Posterior cingulate gyrus (tissue), 11 donors: ENCODE data around the gene SLC16A9.

Experiments used
- DNase-seq, 10 donors: peaks; one replicate each; pipeline versions ENCODE4 v3.0.0 to v3.0.0-alpha.2; 2020 to 2021; ENCODE audit warnings: mixed read lengths in 3 of 10
- intact Hi-C: fragments of 100-400 bp; cut with DNase I; formaldehyde crosslinking; loops from one replicate; pipeline ENCODE4 v1.15.1; 2023

Gene SLC16A9

GRCh38 chr10:59724098-59724938 lies 14.7 kb upstream of the SLC16A9 start:
- intact Hi-C loops, result no loop called here
- DNase-seq, result no peak

DNA sequence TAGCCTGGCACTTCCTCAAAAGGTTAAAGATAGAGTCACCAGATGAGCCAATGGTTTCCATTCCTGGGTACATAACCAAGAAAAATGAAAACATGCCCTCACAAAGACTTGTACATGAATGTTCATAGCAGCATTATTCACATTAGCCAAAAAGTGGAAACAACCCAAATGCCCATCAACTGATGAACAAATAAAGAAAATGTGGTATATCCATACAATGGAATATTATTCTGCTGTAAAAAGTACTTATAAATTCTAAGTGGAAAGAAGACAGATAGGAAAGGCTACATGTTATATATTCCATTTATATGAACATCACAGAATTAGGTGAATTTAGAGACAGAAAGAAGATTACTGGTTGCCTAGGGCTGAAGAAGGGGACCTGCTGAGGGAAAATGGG lies 10.7 kb upstream of the SLC16A9 start:
- intact Hi-C loops, result no loop called here

GRCh38 chr10:59719374-59719773 lies 9.7 kb upstream of the SLC16A9 start:
- no peak for DNase-seq
- intact Hi-C loops, result no loop called here

More for the DNA sequence above, 10.7 kb upstream of the SLC16A9 start:
- DNase-seq, result no peak

DNA sequence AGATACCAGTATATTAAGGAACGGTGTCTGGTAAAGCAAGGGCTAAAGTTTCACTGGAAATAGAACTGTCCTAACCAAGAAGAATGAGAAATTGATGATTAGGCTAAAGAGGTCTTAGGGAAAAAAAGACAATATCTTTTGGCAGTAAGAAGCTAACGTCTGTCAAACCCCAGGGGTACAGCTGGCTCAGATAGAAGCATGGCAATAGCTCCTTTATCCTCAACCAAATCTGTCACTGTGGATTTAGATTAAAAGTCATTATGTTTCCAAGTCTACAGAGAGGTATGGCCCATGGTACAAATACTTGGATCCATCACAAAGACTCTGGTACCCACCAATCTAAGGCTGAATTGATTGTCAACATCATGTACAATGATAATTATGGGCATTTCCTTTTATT lies 8.6 kb upstream of the SLC16A9 start:
- no peak for DNase-seq
- intact Hi-C loops, result no loop called here

DNA sequence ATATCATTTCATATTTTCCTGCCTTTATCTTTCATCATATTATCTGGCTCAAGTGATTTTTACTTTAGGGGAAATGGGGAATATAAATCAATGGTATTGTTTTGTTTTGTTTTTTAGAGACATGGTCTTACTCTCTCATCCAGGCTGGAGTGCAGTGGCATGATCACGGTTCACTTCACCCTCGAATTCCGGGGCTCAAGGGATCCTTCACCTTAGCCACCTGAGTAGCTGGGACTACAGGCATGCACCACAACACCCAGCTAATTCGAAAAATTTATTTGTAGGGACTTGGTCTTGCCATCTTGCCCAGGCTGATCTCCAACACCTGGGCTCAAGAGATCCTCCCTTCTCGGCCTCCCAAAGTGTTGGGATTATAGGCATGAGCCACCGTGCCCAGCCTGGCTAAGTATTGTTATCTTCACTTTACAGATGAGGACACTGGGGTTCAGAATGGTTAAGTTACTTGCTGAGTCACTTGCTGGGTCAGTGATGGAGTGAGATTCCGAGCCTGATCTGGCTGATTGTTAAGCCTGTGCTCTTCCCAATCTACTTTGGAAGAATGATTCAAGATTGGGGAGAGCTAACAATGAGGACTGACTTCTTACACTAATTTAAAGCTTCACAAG lies 3.7 kb upstream of the SLC16A9 start:
- no peak for DNase-seq
- intact Hi-C loops, result no loop called here

GRCh38 chr10:59711871-59712494 lies 2.3 kb upstream of the SLC16A9 start:
- intact Hi-C loops, result no loop called here
- DNase-seq, result no peak

DNA sequence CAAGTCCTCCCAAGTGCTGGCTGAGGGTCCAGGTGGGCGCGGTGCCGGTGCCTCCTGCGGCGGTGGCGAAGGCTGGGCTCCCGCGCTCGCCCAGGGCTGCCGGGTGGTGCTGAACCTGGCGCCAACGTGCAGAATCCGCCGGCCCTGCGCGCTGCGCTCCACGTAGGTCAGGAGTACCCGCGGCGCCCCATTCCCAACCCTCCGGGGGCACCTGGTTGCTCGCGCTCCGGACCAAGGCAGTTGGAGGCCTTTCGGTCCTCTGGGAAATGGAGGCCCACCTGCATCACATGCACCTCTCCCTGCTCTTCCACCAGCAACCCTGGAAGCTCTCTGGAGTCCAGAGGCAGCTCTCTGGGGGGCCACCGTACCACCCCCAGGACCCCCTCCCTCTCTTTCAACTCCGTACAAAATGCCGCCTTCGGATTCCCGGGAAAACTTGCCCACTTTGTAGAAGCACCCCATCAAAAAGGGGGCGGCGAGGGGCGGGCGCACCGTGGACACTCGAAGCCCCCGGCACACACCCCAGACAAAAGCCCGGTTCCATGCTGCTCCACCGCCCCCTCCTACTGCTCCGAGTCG lies 745 bp downstream of the SLC16A9 start:
- peak in 5 of 10 donors; percentile 11 to 83 (median 47) for DNase-seq
- intact Hi-C loops, result no loop called here

GRCh38 chr10:59706851-59707797 lies 2.5 kb downstream of the SLC16A9 start:
- intact Hi-C loops, result no loop called here
- no peak for DNase-seq

- DNase-seq, result no peak
These were observed 3.7 kb downstream of the SLC16A9 start for GRCh38 chr10:59705931-59706330.

DNA sequence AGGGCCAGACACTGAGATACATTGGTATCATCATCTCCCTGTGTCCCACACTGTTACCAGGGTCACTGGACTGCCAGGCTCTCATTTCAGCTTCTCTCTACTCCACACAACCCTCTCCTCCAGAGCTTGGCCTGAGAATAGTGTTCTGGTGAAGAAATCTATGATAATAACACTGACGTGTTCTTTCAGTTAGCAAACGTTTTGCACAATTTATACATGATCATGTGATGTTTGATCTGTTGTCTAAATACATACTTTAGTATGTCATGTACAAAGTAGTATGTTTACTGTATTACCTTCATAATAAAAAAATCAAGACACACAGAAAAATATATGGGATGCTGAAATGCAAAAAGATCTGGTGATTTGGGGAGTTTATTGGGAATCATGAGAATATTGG lies 5.0 kb downstream of the SLC16A9 start:
- DNase-seq, result no peak
- intact Hi-C loops, result no loop called here

More at GRCh38 chr10:59705931-59706330, 3.7 kb downstream of the SLC16A9 start:
- intact Hi-C loops, result no loop called here

DNA sequence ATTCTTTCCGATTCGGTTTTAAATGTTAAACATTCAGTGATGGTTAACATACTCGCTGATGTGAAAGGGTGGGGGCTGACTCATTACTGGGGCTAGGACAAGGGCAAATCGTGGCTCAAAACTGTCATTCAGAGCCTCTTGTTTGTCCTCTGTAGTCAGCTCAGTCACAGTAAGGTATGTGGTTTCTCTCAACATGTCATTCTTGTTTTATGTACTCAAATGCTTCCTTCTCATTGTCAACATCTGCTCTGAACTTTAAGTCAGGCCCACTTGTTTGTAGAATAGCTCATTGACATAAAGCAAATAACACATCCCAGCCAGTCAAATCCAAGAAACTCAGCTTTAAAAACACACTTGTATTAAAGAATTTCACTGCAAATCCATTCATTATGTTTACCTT lies 7.3 kb downstream of the SLC16A9 start:
- intact Hi-C loops, result no loop called here
- no peak for DNase-seq

- intact Hi-C loops, result no loop called here
- DNase-seq, result no peak
These were observed 8.9 kb downstream of the SLC16A9 start for GRCh38 chr10:59700709-59701108.

- DNase-seq, result no peak
- intact Hi-C loops, result no loop called here
These were observed 11.3 kb downstream of the SLC16A9 start for GRCh38 chr10:59698326-59698725.

DNA sequence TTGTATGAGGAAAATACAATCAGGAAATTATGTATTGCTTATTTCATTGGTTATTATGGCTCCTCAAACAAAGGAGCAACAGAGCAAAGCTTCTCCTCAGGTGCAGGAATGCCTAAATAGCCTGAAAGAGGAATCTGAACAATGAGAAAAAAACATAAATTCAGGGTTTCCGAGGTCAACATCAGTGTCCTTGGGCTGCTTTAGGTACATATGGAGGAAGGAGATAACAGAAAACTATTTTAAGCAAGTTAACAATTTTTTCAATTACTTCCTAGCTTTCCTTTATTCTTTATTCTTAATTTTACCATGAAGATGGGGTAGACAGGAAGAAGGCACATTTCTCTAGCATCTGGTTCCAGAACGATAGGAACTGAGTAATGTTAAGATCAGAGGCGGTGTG lies 14.0 kb downstream of the SLC16A9 start:
- no peak for DNase-seq
- intact Hi-C loops, result no loop called here

GRCh38 chr10:59694936-59695335 lies 14.7 kb downstream of the SLC16A9 start:
- no peak for DNase-seq
- intact Hi-C loops, result no loop called here

DNA sequence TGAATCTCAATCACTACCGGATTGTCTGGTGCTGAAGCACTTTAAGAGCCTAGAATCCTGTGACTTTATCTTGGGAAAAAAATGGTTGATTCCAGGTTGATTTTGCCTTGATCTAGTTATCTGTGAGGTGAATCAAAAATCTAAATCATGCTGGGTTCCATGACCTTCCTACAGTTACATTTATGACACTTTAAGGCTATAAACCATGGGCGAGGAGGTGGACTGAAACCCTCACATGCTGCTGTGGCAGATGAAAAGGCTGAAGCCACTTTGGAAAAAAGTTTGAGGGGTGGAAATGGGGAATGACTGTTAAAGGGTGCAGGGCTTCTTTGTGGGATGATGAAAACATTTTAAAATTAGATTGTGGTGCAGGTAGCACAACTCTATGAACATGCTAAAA lies 17.5 kb downstream of the SLC16A9 start:
- intact Hi-C loops, result no loop called here
- DNase-seq, result no peak

DNA sequence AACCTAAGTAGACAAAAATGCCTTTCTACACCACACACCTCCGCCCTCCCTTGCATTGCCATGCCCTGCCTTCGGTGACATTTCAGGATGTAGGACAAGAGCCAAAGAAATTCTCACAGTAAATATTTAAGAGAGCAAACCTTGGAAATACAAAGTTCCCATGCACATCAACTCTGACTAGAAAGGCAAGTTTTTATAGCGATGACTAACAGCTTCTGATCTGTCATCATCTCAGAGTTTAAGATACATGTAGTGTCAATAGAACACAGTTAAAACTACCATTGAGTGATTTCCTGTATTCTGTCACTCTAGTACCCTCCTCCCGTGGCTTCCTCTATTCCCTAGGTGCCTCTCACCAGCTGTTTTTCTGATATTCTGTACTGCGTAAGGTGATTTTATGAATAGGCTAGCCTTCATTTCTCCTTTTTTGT lies 20.7 kb downstream of the SLC16A9 start:
- intact Hi-C loops, result no loop called here
- DNase-seq, result no peak

DNA sequence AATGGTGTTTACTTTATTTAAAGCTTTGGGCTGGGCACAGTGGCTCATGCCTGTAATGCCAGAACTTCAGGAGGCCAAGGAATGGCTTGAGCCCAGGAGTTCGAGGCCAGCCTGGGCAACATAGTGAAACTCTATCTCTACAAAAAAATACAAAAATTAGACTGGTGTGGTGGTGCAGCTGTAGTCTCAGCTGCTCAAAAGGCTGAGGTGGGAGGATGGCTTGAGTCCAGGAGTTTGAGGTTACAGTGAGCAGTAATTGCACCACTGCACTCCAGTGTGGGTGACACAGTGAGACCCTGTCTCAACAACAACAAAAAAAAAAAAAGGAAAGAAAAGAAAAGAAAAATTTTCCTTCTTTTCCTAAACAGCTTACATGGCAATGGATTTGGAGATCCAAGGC lies 22.0 kb downstream of the SLC16A9 start:
- intact Hi-C loops, result no loop called here
- DNase-seq, result no peak

DNA sequence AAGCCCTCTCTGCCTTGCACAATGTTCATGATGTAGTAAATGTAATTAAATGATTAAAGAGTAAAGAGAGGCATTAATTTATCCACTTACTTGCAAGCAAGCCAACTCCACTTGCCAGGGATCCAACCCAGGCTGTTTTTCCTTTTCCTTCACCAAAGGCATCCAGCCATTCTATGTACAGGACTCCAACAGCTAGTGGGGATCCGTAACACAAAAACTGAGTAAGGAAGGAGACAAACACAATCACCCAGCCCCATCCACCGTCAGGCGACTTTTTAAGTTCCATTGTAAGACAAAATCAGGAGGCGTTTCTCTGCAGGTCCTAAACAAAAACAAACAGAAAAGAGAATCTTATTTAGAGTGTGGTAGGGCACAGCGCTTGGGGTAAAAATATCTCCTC lies 25.6 kb downstream of the SLC16A9 start:
- intact Hi-C loops, result no loop called here

More for the DNA sequence above, 25.6 kb downstream of the SLC16A9 start:
- DNase-seq, result no peak
